HepG2 (cell line): ENCODE measurements around the gene ALK. TPM values are rescaled to one million over a fixed set of nuclear protein-coding genes. Genes with fewer than 3 reads are reported as not detected.

Experiments used
- ATAC-seq: fragments of 200-7000 bp; cut with Tn5 transposase; 3 replicates; pipeline ENCODE4 v1.9.1; 2020; ENCODE audit warnings: mild to moderate bottlenecking, moderate library complexity
- BruUV-seq: library from RNA; stranded (reverse); fragments of 400-500 nt; replicated peaks from 2 replicates; lab custom pipeline; 2021; lab: Mats Ljungman, UMichigan
- CTCF ChIA-PET: fragments of 300-600 bp; formaldehyde crosslinking; extraction: SDS; loops from one replicate; lab custom pipeline; 2021; ENCODE audit warnings: low total read pairs, inconsistent platforms, low intra/inter-chr PET ratio; lab: Yijun Ruan, JAX
- POLR2A ChIA-PET: fragments of 350-600 bp; sonication (Branson Sonifier 250); formaldehyde crosslinking; loops from one replicate; lab custom pipeline; 2020; ENCODE audit warnings: antibody characterized with exemption, inconsistent platforms; lab: Yijun Ruan, JAX
- DNase-seq: peaks from one replicate; pipeline ENCODE4 v3.0.0-alpha.2; 2015; ENCODE audit warnings: low spot score
- FAIRE-seq: peaks from 3 replicates; lab custom pipeline; 2011; peaks lifted over from hg19 to GRCh38; lab: Jason Lieb, UNC
- H2AFZ ChIP-seq: one replicate; pipeline ENCODE4 v1.6.1; 2011; ENCODE audit warnings: low read length, inconsistent platforms
- H3K27ac ChIP-seq: fragments of 300-600 bp; 3 replicates; pipeline ENCODE4 v1.8.0; 2011; ENCODE audit warnings: mixed run types, mild to moderate bottlenecking, mixed read lengths, low read length, inconsistent platforms; ENCODE audit not compliant: insufficient read depth; ENCODE audit errors: extremely low read length
- H3K27me3 ChIP-seq, 2 experiments: fragments of 200-600 bp in 1 of 2; 2 replicates in 1 of 2; 3 replicates in 1 of 2; pipeline versions ENCODE4 v1.6.0 to v1.8.0; 2011; ENCODE audit warnings: low read length in 2 of 2, mild to moderate bottlenecking in 2 of 2, moderate library complexity in 2 of 2, inconsistent platforms in 1 of 2; ENCODE audit not compliant: insufficient read depth in 2 of 2, control insufficient read depth in 1 of 2
- H3K36me3 ChIP-seq, 2 experiments: fragments of 200-600 bp in 1 of 2; replicated peaks in 1 of 2; 2 replicates in 1 of 2; 3 replicates in 1 of 2; pipeline versions ENCODE4 v1.5.1 to v1.8.0; 2011; ENCODE audit warnings: low read length in 2 of 2, inconsistent platforms in 1 of 2; ENCODE audit not compliant: insufficient read depth in 2 of 2, control insufficient read depth in 1 of 2
- H3K4me1 ChIP-seq: 2 replicates; pipeline ENCODE4 v1.5.1; 2012; ENCODE audit warnings: low read length, inconsistent platforms; ENCODE audit not compliant: insufficient read depth
- H3K4me2 ChIP-seq: 2 replicates; pipeline ENCODE4 v1.6.0; 2011; ENCODE audit warnings: low read depth, low read length, inconsistent platforms
- H3K4me3 ChIP-seq, 3 experiments: fragments of 200-600 bp in 1 of 3; sonication (generic), shearing (Covaris generic) in 1 of 3; replicated peaks in 1 of 3; 2 replicates each; pipeline ENCODE4 v1.5.1; 2011 to 2016; ENCODE audit warnings: low read length in 3 of 3, inconsistent platforms in 2 of 3, low read depth in 2 of 3, mild to moderate bottlenecking in 2 of 3, control low read depth in 1 of 3, mixed read lengths in 1 of 3; ENCODE audit not compliant: insufficient read depth in 1 of 3
- H3K79me2 ChIP-seq: one replicate; pipeline ENCODE4 v1.6.1; 2011; ENCODE audit warnings: low read length, inconsistent platforms; ENCODE audit not compliant: insufficient read depth
- H3K9ac ChIP-seq: 2 replicates; pipeline ENCODE4 v1.6.0; 2011; ENCODE audit warnings: mild to moderate bottlenecking, low read depth, low read length, inconsistent platforms; ENCODE audit not compliant: insufficient read depth
- H3K9me3 ChIP-seq: 2 replicates; pipeline ENCODE4 v1.5.1; 2012; ENCODE audit warnings: mild to moderate bottlenecking, low read length
- H4K20me1 ChIP-seq: 2 replicates; pipeline ENCODE4 v1.6.0; 2011; ENCODE audit warnings: inconsistent platforms, mild to moderate bottlenecking, low read length, moderate library complexity; ENCODE audit not compliant: insufficient read depth
- ARNT ChIP-seq: fragments of 450-650 bp; IDR thresholded peaks from 2 replicates; pipeline ENCODE4 v1.6.1; 2017
- ATF7-NPFF ChIP-seq: sonication (generic); formaldehyde crosslinking; IDR thresholded peaks from 2 replicates; pipeline ENCODE4 v1.8.1; 2023; ENCODE audit warnings: mild to moderate bottlenecking, low read depth, missing genetic modification reagents, moderate library complexity
- BHLHE40 ChIP-seq: IDR thresholded peaks from 2 replicates; pipeline ENCODE4 v1.6.1; 2011; ENCODE audit warnings: low read length, improper control_type of control experiment
- FOSL1 ChIP-seq: sonication (generic); formaldehyde crosslinking; IDR thresholded peaks from 2 replicates; pipeline ENCODE4 v1.9.0; 2021; ENCODE audit warnings: missing genetic modification reagents, borderline replicate concordance
- HNF4A ChIP-seq: sonication (generic); formaldehyde crosslinking; IDR thresholded peaks from 2 replicates; pipeline ENCODE4 v1.4.0; 2020; ENCODE audit warnings: missing genetic modification reagents
- ZNF10 ChIP-seq: sonication (generic); formaldehyde crosslinking; IDR thresholded peaks from 2 replicates; pipeline ENCODE4 v1.4.0; 2020; ENCODE audit warnings: mild to moderate bottlenecking, low read depth, missing genetic modification reagents, borderline replicate concordance
- ZNF280D ChIP-seq: sonication (generic); formaldehyde crosslinking; IDR thresholded peaks from 2 replicates; pipeline ENCODE4 v1.5.1; 2020; ENCODE audit warnings: mild to moderate bottlenecking, missing genetic modification reagents
- ZNF530 ChIP-seq: sonication (generic); formaldehyde crosslinking; IDR thresholded peaks from 2 replicates; pipeline ENCODE4 v1.5.0; 2020; ENCODE audit warnings: low read depth, mild to moderate bottlenecking, missing genetic modification reagents
- ZNF556 ChIP-seq: sonication (generic); formaldehyde crosslinking; IDR thresholded peaks from 2 replicates; pipeline ENCODE4 v1.4.0; 2020; ENCODE audit warnings: mild to moderate bottlenecking, missing genetic modification reagents, borderline replicate concordance
- ZNF652 ChIP-seq: IDR thresholded peaks from 2 replicates; pipeline ENCODE4 v1.6.1; 2016; ENCODE audit warnings: low read depth, borderline replicate concordance
- ZNF839 ChIP-seq: sonication (generic); formaldehyde crosslinking; IDR thresholded peaks from 2 replicates; pipeline ENCODE4 v1.4.0; 2020; ENCODE audit warnings: missing genetic modification reagents, mild to moderate bottlenecking, borderline replicate concordance
- WGBS: methylation state at CpG from one replicate; pipeline ENCODE4 v1.1.6; 2017; ENCODE audit warnings: low lambda C conversion rate; 5-methylcytosine and 5-hydroxymethylcytosine counted together
- in situ Hi-C: cut with HindIII; loops from 2 replicates; pipeline ENCODE4 v1.10.0; 2017; ENCODE audit warnings: low pct_unique_long_range_greater_than_20kb; ENCODE audit not compliant: extremely low pct_ligation_motif_present
- intact Hi-C: fragments of 100-400 bp; cut with micrococcal nuclease; formaldehyde crosslinking; loops from one replicate; pipeline ENCODE4 v1.10.0; 2022; ENCODE audit not compliant: unreplicated experiment
- polyA plus RNA-seq, 8 experiments: library from polyadenylated mRNA; depleted of rRNA in 3 of 8; stranded (reverse) in 7 of 8; unstranded in 1 of 8; fragments of >200 nt; fragmentation: Illumina TruSeq in 4 of 8; extraction: Trizol in 4 of 8; gene quantifications; 2 replicates each; pipeline versions ENCODE4 v1.2.1 to v1.2.3, GENCODE V29; 2011 to 2016; ENCODE audit warnings: low read depth in 4 of 8, missing spikeins in 1 of 8, mixed read lengths in 1 of 8; ENCODE audit not compliant: insufficient read depth in 1 of 8
- total RNA-seq, 5 experiments: library from RNA; depleted of rRNA; stranded (reverse); fragments of >200 nt; fragmentation: Illumina TruSeq; extraction: Trizol; gene quantifications; 2 replicates each; pipeline ENCODE4 v1.2.3, GENCODE V29; 2016; ENCODE audit warnings: low read depth in 1 of 5
- TF ChIP-seq, protein P1 (sequence below): IDR thresholded peaks from 2 replicates; pipeline ENCODE4 v1.6.1; 2016; ENCODE audit warnings: mild to moderate bottlenecking, missing biosample characterization, missing genetic modification reagents

Gene ALK
- total and polyA plus RNA-seq, 2 of the 13 experiments (the other 11 are each of a cell fraction or from before 2014, with no cell fraction given), result not detected

DNA sequence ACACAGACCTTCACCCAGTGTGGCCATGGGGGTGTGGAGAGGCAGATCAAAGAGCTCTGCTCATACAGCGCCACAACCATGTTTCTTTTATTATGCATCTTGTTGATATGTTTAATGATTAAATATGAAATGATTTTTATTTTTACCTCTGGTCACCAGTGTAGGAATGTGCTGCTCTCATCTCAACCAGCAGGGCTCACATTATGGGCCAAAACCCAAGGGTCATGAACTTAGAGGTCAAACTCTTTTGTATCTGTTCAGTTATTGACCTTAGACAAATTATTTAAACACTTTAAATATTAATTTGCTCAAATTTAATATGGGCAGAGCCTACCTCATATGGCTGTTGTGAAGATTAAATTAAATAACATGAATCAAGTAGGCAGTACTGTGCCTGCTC, 386.2 kb downstream of the ALK start:
- no TSS peak for BruUV-seq
- FAIRE-seq (no peak), ATAC-seq (no peak), DNase-seq (no peak)
- H3K27me3 ChIP-seq, result no peaks in the 10 kb centered on the region
- intact Hi-C loops, result no loop called here
- H3K79me2 ChIP-seq, result no peaks in the 10 kb centered on the region
- H3K4me1 ChIP-seq, result no peaks in the 10 kb centered on the region
- H3K4me2 ChIP-seq, result no peak overlapping the region
- in situ Hi-C loops, result no loop called here
- no peak overlapping the region for H3K4me3 ChIP-seq
- H4K20me1 ChIP-seq, result no peaks in the 10 kb centered on the region
- POLR2A ChIA-PET, result no interaction called here
- TF ChIP-seq ZNF839 (no peak), ZNF280D (CRISPR knock-in tag) (no peak), BHLHE40 (no peak), FOSL1 (CRISPR knock-in tag) (no peak), ZNF556 (no peak), HNF4A (no peak), ZNF530 (CRISPR knock-in tag) (no peak), ZNF652 (CRISPR knock-in tag) (no peak), ZNF10 (CRISPR knock-in tag) (no peak), ARNT (no peak), ATF7-NPFF (no peak)
- TF ChIP-seq, protein P1, sequence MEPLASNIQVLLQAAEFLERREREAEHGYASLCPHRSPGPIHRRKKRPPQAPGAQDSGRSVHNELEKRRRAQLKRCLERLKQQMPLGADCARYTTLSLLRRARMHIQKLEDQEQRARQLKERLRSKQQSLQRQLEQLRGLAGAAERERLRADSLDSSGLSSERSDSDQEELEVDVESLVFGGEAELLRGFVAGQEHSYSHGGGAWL (CRISPR knock-in tag), result no peak
- CTCF ChIA-PET, result no interaction called here
- H3K9me3 ChIP-seq, result no peaks in the 10 kb centered on the region
- WGBS, result 0% methylated on average over 1 of the region's 1 CpG
- no peak overlapping the region for H3K27ac ChIP-seq
- H2AFZ ChIP-seq, result no peak overlapping the region
- no peaks in the 10 kb centered on the region for H3K36me3 ChIP-seq
- H3K9ac ChIP-seq, result no peak overlapping the region
